Activated CD8-positive, alpha-beta T cell treated with anti-CD3 and anti-CD28 coated beads for 36 hours (primary cell): Measurements from ENCODE around the gene TCF12. TPM values are rescaled to one million over a fixed set of nuclear protein-coding genes. Genes with fewer than 3 reads are reported as not detected.

Source experiments
- ATAC-seq: fragments of 200-7000 bp; cut with Tn5 transposase; one replicate; pipeline ENCODE4 v1.10.0; 2021; ENCODE audit warnings: mild to moderate bottlenecking, moderate library complexity
- CTCF ChIA-PET: fragments of 350-600 bp; sonication (Branson Sonifier 250); formaldehyde crosslinking; loops from one replicate; lab custom pipeline; 2021; ENCODE audit warnings: antibody characterized with exemption; lab: Charles Lee
- POLR2A ChIA-PET: fragments of 350-600 bp; sonication (Branson Sonifier 250); formaldehyde crosslinking; loops from one replicate; lab custom pipeline; 2021; ENCODE audit warnings: antibody characterized with exemption; lab: Charles Lee
- DNase-seq: peaks from one replicate; pipeline ENCODE4 v3.0.0-alpha.2; 2020
- H3K27ac Mint-ChIP-seq: one replicate; pipeline ENCODE4 v1.8.0; 2021; ENCODE audit warnings: mild to moderate bottlenecking, mixed read lengths
- H3K27me3 Mint-ChIP-seq: one replicate; pipeline ENCODE4 v1.8.0; 2021; ENCODE audit warnings: mixed read lengths
- H3K36me3 Mint-ChIP-seq: one replicate; pipeline ENCODE4 v1.8.0; 2021; ENCODE audit warnings: low read depth, mixed read lengths
- H3K4me1 Mint-ChIP-seq: one replicate; pipeline ENCODE4 v1.8.0; 2021; ENCODE audit warnings: low read depth, mixed read lengths
- H3K4me3 Mint-ChIP-seq: one replicate; pipeline ENCODE4 v1.8.0; 2021; ENCODE audit warnings: mild to moderate bottlenecking, moderate library complexity, mixed read lengths
- H3K9me3 Mint-ChIP-seq: one replicate; pipeline ENCODE4 v1.8.0; 2021; ENCODE audit warnings: mixed read lengths
- CTCF ChIP-seq: fragments of 200-600 bp; IDR thresholded peaks from one replicate; pipeline ENCODE4 v1.8.0; 2022; ENCODE audit warnings: antibody characterized with exemption, mild to moderate bottlenecking
- intact Hi-C: fragments of 100-400 bp; cut with micrococcal nuclease; formaldehyde crosslinking; loops from one replicate; pipeline ENCODE4 v1.10.0; 2022
- total RNA-seq, 2 experiments: library from RNA; stranded (reverse); gene quantifications; one replicate each; pipeline ENCODE4 v1.2.3, GENCODE V29; 2021

The TCF12 gene
- total RNA-seq, 2 experiments from 2014 or later, result 60.5 to 67.4 TPM

GRCh38 chr15:57048930-57049549 is 130.6 kb downstream of the TCF12 start:
- H3K4me3 Mint-ChIP-seq, result no peak overlapping the region
- intact Hi-C loops, result no loop called here

GRCh38 chr15:57053470-57053869 is 135.0 kb downstream of the TCF12 start:
- no peak for DNase-seq
- H3K36me3 Mint-ChIP-seq, result no peaks in the 10 kb centered on the region
- H3K4me3 Mint-ChIP-seq, result no peak overlapping the region
- no peak for ATAC-seq
- CTCF ChIA-PET, result interaction anchor here (0.6 kb wide), 2 partner anchors 85 to 1514 kb away, joined by 3 read pairs; no protein-coding TSS in a partner anchor
- H3K9me3 Mint-ChIP-seq, result no peaks in the 10 kb centered on the region
- POLR2A ChIA-PET, result no interaction called here
- TF ChIP-seq CTCF, result no peak
- peaks cover 51% of the 10 kb centered on the region for H3K4me1 Mint-ChIP-seq
- intact Hi-C loops, result no loop called here
- H3K27ac Mint-ChIP-seq, result no peak overlapping the region
- H3K27me3 Mint-ChIP-seq, result no peaks in the 10 kb centered on the region

More at GRCh38 chr15:57048930-57049549, 130.6 kb downstream of the TCF12 start:
- no peak for DNase-seq
- ChIA-PET CTCF (no interaction called here), POLR2A (no interaction called here)
- TF ChIP-seq CTCF, result no peak
- no peaks in the 10 kb centered on the region for H3K9me3 Mint-ChIP-seq
- peaks cover 6% of the 10 kb centered on the region for H3K36me3 Mint-ChIP-seq
- H3K4me1 Mint-ChIP-seq, result peaks cover 44% of the 10 kb centered on the region
- no peaks in the 10 kb centered on the region for H3K27me3 Mint-ChIP-seq
- ATAC-seq, result no peak
- no peak overlapping the region for H3K27ac Mint-ChIP-seq

- peaks cover 53% of the 10 kb centered on the region for H3K4me1 Mint-ChIP-seq
Measured at GRCh38 chr15:57054204-57054750, 135.8 kb downstream of the TCF12 start.

GRCh38 chr15:57056357-57056756 is 137.9 kb downstream of the TCF12 start:
- H3K9me3 Mint-ChIP-seq, result no peaks in the 10 kb centered on the region
- TF ChIP-seq CTCF, result no peak
- ATAC-seq, result no peak
- no peaks in the 10 kb centered on the region for H3K27me3 Mint-ChIP-seq
- H3K36me3 Mint-ChIP-seq, result no peaks in the 10 kb centered on the region
- DNase-seq, result no peak
- H3K4me1 Mint-ChIP-seq, result peaks cover 52% of the 10 kb centered on the region
- no peak overlapping the region for H3K4me3 Mint-ChIP-seq
- ChIA-PET POLR2A (no interaction called here), CTCF (no interaction called here)
- no peak overlapping the region for H3K27ac Mint-ChIP-seq
- intact Hi-C loops, result no loop called here

More at GRCh38 chr15:57054204-57054750, 135.8 kb downstream of the TCF12 start:
- no peak for TF ChIP-seq CTCF
- Mint-ChIP-seq H3K27ac (no peak overlapping the region), H3K36me3 (no peaks in the 10 kb centered on the region), H3K4me3 (no peak overlapping the region), H3K9me3 (no peaks in the 10 kb centered on the region), H3K27me3 (no peaks in the 10 kb centered on the region)
- POLR2A ChIA-PET, result no interaction called here
- intact Hi-C loops, result no loop called here
- ATAC-seq, result no peak
- no peak for DNase-seq
- CTCF ChIA-PET, result no interaction called here

- no peak for DNase-seq
- H3K27ac Mint-ChIP-seq, result no peak overlapping the region
- ChIA-PET CTCF (no interaction called here), POLR2A (interaction anchor here (0.5 kb wide), 1 partner anchor 1734 kb away, joined by 3 read pairs; no protein-coding TSS in a partner anchor)
- H3K36me3 Mint-ChIP-seq, result no peaks in the 10 kb centered on the region
- no peak for ATAC-seq
- no peaks in the 10 kb centered on the region for H3K9me3 Mint-ChIP-seq
- intact Hi-C loops, result no loop called here
- peaks cover 48% of the 10 kb centered on the region for H3K4me1 Mint-ChIP-seq
- no peak for TF ChIP-seq CTCF
- H3K27me3 Mint-ChIP-seq, result no peaks in the 10 kb centered on the region
- no peak overlapping the region for H3K4me3 Mint-ChIP-seq
Measured at GRCh38 chr15:57057134-57057930, 138.9 kb downstream of the TCF12 start.
